NCI-H69 (cell line): Measurements from ENCODE around the gene LKAAEAR1.
"Not testable (repeated sequence)": the region's sequence is repeated elsewhere in the genome, so short reads cannot be mapped to it uniquely, and the experiment has no call there.

Experiments
- DNase-seq: peaks from one replicate; lab custom pipeline; 2025; lab: John Stamatoyannopoulos, UW

LKAAEAR1 gene

DNA sequence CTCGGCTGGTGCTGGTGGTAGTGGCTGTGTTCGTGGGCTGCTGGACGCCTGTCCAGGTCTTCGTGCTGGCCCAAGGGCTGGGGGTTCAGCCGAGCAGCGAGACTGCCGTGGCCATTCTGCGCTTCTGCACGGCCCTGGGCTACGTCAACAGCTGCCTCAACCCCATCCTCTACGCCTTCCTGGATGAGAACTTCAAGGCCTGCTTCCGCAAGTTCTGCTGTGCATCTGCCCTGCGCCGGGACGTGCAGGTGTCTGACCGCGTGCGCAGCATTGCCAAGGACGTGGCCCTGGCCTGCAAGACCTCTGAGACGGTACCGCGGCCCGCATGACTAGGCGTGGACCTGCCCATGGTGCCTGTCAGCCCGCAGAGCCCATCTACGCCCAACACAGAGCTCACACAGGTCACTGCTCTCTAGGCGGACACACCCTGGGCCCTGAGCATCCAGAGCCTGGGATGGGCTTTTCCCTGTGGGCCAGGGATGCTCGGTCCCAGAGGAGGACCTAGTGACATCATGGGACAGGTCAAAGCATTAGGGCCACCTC lies 14.3 kb upstream of the LKAAEAR1 start:
- DNase-seq: no peak

DNA sequence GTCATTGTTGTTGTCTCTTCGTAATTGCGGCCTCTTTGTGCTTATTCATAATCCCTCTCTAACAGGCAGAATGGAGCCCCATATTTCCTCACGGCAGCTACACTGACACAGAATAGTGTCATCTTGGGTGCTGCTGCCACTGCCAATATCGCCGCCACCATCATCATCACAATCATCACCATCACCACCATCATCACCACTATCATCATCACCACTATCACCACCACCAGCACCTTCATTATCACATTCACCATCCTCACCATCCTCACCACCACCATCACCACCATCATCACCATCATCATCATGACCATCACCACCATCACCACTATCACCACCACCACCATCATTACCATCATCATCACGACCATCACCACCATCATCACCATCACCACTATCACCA lies 12.3 kb upstream of the LKAAEAR1 start:
- DNase-seq: no peak

DNA sequence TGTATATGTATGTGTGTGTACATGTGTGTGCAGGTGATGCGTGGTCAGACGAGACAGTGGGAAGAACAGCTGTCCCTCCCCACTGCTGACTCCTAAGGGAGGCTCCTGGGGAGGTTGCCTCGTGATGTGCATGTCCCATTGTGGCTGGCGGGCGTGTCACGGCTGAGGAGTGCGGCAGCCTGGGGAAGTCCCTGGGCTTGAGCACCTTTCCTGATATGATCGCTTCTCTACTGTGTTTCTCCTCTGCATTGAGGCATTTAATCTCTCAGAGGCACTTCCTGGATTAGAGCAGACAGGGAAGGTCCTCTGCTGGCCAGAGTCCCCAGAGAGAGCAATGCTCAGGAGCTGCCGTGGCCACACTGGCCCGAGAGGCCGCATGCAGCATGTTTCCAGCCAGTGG lies 11.7 kb upstream of the LKAAEAR1 start:
- DNase-seq: no peak

DNA sequence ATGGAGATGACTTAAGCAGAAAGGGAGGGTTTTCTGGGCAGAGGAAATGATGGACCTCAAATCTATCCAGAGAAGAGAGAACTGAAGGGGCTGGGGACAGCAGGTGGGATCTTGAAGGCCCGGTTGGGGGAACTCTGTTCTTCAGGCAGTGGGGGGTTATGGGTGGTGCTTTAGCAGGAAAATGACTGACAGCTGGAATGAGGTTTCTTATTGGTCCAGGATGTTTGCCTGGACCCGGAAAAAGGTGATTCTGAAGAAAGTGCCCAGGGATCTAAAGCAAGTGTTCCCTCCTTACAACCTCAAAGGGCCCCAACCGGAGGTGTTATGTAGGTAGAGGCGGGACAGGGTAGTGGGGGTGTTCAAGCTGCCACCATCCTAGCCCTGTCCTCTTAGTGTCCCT lies 11.3 kb upstream of the LKAAEAR1 start:
- DNase-seq: no peak

DNA sequence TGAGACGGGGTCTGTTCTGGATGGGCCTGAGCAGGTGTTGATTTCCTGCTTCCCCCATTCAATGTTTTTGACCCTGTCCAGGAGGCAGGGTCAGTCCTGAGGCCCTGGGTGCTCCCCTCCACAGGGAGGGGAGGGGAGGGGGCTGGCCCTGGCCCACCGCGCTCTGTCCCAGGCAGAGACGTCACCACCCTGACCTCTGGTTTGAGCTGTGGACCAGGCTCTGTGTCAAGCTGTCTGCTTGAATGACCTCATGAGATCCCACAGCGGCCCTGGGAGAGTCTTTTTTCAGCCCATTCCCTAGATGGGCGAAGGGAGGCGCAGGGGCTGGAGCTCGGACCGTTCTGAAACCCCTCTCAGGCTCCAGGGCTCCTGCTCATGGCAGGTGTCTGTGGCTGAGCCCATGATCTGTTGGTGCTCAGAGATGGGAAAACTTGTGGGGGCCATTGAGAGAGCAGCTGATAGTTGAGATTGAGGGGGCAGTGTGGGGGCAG lies 8.9 kb upstream of the LKAAEAR1 start:
- DNase-seq: peak; percentile 7

DNA sequence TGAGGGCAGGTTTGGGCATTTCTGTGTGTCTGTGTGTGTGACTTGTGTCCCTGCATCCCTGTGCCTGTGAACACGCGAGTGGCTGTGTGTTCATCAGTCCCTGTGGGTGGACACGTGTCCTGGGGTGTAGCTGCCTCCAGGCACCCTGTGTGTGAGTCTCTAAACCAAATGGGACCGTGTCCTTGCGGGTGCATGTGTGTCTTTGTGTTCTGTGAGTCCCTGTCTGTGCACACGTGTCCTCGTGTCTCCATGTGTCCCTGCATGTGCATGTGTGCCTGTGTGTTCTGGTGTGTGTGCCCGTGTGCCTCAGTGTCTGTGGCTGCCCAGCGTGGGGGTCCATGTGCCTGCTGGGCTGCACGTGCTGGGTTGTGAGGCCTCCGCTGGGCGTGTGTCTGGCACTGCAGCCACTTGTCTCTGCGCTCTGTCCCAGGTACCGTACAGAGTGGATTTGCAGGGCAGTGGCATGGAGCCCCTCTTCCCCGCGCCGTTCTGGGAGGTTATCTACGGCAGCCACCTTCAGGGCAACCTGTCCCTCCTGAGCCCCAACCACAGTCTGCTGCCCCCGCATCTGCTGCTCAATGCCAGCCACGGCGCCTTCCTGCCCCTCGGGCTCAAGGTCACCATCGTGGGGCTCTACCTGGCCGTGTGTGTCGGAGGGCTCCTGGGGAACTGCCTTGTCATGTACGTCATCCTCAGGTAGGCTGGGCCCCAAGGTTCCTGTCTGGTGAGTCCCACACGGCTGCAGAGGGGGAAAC lies 8.2 kb upstream of the LKAAEAR1 start:
- DNase-seq: no peak

DNA sequence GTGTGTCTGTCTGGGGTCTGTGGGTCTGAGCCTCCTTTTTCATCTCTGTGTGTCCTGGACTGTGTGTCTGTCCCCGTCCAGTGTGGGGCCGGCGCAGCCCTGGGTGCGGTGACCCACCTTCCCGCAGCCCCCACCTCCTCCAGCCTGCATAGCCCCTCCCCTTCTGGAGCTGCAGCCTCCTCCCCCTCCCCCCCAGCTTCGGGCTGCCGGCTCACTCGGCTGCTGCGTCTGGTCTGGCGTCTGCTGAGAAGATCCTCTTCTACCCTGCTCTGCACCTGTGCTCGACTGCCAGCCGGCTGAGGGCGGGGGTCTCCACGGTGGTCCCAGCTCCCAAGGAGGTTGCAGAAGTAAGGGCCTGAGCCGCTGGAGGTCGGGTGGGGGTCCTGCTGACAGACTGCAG lies 7.6 kb upstream of the LKAAEAR1 start:
- peak; percentile 34 for DNase-seq

DNA sequence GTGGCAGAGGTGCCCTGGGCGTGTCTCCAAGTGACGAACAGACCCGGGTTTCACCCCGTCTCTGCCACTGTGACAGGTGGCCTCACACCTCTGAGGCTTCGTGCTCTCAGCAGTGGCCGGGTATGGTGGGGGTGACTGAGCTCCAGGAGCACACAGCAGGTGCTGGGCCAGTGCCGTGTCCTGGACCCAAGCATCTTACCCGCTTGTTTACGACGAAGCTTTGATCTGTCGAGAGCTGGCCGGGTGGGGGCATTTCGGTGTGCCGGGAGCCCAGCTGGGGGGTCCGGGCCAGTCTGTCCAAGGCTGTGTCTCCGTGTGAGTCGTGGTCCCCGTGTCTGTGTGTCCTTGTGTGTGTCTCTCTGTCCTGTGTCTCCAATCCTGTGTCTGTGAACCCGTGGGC lies 7.1 kb upstream of the LKAAEAR1 start:
- no peak for DNase-seq

DNA sequence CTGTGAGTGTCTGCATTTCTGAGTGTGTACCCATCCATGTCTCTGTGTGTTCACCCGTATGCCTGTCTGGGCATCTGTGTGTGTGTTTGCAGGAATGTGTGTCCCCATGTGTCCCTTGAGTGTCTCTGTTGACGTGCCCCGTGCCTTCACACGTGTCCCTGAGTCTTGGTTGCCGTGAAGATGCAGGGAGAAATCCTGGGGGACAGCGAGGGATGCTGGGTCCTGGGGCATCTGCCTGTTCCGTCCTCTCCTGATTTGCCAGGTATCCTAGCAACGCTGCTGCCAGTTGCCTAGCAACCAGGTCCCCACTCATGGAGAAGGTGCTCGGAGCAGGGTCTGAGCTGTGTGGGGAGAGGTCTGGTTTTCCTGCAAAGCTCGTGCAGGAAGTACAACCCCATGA lies 6.0 kb upstream of the LKAAEAR1 start:
- DNase-seq: peak; percentile 38

DNA sequence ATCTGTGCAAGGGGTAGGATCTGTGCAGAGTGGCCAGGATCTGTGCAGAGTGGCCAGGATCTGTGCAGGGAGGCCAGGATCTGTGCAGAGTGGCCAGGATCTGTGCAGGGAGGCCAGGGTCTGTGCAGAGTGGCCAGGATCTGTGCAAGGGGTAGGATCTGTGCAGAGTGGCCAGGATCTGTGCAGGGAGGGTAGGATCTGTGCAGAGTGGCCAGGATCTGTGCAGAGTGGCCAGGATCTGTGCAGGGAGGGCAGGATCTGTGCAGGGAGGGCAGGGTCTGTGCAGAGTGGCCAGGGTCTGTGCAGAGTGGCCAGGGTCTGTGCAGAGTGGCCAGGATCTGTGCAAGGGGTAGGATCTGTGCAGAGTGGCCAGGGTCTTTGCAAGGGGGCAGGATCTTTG lies 4.4 kb upstream of the LKAAEAR1 start:
- not testable (repeated sequence) for DNase-seq

DNA sequence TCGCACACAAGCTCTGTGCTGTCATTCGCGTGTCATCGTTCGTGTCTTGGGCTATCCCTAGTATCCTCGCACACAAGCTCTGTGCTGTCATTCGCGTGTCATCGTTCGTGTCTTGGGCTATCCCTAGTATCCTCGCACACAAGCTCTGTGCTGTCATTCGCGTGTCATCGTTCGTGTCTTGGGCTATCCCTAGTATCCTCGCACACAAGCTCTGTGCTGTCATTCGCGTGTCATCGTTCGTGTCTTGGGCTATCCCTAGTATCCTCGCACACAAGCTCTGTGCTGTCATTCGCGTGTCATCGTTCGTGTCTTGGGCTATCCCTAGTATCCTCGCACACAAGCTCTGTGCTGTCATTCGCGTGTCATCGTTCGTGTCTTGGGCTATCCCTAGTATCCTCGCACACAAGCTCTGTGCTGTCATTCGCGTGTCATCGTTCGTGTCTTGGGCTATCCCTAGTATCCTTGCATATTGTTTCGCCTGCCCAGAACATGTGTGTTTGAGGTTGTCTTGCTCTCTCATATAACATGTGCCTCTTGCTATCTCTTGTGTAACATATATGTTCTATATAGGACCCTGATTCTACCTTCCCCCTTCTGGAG lies 3.1 kb upstream of the LKAAEAR1 start:
- DNase-seq: not testable (repeated sequence)

DNA sequence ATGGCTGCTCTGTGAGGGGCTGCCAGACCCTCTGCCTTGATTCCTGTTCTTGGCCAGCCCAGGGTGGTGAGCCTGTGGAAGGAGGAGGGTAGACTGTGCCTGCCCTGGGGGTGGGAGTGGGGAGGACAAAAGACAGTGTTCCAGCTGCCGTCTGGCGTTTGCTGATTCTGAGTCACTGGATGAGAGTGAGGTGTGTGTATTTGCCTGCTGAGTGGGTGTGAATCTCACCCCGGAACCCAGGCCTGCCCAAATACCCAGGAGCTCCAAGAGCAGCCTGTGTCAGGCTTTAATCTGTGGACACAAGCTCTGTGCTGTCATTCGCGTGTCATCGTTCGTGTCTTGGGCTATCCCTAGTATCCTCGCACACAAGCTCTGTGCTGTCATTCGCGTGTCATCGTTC lies 2.6 kb upstream of the LKAAEAR1 start:
- peak; percentile 27 for DNase-seq

DNA sequence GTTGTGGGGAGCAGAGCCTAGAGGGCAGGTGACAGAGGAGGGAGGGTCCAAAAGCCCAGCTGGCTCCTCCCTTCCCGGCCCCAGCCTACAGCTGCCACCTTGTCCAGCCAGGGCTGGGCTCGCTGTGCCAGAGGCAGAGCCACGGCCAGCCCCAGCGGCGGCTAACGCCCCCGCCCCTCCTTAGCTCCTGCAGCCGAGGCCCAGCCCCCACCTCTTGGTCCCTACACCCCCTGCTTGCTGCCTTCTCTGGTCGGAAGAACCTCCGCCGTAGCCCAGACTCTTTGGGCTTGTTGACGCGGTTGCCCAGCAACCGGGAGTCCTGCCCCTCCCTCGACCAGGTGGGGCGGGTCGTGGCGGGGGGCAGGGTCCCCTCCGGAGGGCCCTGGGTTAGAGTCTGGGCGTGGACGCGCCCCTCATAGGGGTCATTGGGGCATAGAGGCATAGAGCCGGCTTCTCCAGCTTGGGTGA lies 521 bp upstream of the LKAAEAR1 start:
- DNase-seq: peak; percentile 53

DNA sequence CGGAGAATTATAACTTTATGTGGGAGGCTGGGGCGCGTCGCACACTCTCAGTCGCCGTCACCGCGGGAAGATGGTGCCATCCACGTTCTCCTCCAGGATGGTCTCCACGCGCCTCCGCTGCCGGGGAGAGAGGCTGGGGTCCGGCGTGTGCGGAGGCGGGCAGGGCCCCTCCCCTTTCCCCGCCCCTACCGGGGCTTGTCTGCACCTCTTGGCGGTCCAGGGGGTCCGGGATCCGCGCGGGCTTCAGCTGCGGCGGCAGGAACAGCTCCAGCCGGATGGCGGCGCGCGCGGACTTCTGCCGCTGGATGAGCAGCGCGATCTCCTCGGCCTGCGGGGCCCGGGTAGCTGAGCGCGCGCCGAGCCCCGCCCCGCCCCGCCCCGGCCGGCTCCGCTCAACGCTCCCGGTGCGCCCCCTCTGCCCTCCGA lies 807 bp downstream of the LKAAEAR1 start:
- peak; percentile 85 for DNase-seq

DNA sequence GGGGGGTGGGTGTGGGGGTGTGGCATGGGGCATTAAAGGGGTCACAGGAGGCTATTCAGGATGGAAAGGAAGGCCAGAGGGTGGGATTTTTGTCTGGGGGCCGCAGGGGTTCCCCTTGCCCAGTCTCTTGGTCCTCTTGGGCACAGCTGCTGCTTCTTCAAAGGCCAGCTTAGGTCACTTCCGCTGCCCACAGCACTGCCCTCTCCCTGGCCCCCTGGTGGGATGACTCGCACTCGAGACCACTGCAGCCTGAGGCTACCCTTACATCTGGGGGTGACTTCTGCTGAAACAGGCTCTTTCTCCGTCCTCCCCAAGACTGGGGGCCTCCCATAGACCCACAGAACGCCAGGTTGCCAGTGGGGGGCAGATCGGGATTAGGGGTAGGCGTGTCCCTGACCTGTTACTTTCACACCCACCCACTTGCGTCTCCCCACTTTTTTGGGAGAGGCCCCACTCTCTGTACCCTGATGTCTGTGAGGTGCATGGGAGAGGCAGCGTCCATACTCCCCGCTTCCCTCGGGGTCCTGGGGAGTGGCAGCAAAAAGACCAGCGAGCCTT lies 1.3 kb downstream of the LKAAEAR1 start:
- no peak for DNase-seq

DNA sequence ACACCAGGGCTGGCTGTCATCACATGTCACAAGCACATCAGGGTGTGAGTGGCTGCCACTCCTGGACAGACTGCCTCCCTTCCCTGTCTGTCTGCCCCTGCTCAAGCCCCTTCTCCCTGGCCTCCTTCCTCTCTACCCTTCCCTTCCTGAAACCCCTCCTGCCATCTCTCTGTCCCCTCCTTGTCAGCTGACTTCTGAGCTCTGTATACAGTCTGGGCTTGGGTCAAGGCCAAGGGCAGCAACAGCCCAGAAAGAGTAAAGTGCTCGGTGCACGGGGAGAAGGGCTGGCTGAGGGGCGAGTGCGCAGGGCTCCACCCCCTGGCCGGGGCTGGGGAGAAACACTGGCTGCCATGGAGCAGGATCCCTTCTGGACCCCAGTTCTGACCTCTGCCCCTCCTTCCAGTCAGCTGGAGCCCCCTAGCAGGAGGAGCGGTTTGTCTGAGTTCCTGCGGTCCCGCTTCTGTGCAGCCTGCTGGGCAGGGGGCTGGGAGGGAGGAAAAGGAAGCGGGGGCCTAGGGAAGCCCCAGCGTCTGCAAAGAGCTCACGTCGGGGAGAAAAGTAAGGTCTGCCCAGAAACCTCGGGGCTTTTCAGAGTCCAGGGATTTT lies 2.0 kb downstream of the LKAAEAR1 start:
- no peak for DNase-seq

DNA sequence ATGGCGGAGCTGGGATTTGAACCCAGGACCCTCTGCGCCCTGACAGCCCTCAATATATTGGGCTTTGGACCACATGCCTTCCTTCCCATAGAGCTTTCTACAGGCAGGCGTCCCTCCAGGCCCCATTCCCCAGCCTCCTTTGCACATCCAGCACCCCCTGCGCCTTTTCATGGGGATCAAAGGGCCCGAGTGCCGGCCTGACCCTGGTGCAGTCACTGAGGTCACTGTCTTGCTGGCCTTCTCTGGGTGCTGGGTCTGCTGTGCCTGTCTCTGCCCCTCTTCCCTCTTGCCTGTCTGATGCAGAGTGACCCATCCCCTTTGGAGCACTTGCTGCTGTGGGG lies 2.6 kb downstream of the LKAAEAR1 start:
- no peak for DNase-seq

DNA sequence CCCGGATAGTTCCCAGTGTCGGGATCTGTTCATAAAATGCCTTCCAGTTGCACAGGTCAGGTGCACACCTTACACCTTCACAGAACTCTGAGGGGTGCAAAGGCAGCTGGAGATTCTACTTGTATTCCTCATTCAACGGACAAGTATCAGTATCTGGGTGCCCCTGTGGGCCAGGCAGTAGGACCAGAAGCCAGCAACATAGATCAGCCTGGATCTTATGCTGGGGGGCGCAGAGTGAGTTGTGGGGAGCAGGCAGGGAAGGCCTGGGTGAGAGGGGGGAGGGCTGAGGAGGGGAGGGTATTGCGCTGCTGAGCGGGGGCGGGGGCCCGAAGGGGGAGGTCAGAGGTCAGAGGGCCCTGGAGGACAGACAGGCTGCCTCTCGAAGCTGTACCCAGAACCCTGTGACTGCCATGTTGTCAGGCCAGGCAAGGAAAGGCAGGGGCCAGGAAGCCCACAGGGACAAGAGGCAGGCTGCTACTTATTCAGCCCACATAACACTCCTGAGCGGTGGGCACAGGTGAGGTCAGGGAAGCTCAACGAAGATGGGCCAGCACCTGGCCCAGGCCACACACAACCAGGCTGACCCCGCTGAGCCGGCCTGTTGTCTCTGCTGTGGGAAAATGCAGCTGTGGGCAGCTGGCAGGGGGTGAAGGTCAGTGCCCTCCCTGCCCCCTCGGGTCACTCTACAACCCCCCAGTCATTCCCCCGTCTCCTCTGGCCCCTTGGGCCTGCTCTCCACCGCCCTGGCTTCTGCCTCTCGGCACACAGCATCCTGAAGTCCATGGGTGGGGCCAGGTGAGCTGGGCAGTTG lies 3.2 kb downstream of the LKAAEAR1 start:
- no peak for DNase-seq

DNA sequence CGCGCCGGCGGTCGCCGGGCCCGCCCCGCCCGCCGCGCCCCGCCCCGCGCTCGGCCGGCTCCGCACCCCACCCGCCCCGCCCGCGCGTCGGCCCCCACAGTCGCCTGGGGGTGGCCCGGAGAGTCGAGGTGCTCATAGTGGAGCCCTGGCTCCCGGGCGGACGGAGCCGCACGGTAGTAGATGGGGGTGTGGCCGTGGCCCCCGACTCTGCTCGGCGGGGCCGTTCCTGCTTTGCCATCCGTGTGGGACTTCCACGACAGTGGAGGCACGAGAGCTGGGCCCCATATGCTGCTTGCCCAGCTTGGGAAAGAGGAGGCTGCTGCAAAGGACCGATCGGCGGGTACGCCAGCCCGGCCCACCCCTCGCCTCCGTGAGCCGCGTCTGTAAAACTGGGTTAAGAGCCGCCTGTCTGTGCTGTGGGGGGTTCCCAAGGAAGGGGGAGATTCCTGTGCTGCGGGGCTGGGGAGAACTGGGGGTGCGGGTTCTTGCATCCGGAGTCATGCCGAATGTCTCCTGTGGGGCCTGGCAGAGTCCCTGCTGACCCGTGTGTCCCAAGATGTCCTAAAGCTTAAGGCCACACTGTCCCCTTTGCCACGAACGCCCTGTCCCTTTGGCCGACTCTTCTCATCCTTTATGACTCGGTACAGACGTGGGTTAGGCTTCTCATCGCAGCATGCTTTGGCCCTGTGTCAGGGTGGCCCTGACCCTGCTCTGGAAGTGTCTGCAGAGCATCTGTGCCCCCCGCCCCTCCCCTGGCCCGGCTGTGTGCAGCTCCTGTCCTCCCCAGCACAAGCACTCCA lies 4.0 kb downstream of the LKAAEAR1 start, which contains the start of gene OPRL1:
Gene OPRL1 (plus strand): TSS at position 70 of the 800 bp plus-strand sequence. CDS start 12,639 bp downstream, outside the sequence.
- no peak for DNase-seq

DNA sequence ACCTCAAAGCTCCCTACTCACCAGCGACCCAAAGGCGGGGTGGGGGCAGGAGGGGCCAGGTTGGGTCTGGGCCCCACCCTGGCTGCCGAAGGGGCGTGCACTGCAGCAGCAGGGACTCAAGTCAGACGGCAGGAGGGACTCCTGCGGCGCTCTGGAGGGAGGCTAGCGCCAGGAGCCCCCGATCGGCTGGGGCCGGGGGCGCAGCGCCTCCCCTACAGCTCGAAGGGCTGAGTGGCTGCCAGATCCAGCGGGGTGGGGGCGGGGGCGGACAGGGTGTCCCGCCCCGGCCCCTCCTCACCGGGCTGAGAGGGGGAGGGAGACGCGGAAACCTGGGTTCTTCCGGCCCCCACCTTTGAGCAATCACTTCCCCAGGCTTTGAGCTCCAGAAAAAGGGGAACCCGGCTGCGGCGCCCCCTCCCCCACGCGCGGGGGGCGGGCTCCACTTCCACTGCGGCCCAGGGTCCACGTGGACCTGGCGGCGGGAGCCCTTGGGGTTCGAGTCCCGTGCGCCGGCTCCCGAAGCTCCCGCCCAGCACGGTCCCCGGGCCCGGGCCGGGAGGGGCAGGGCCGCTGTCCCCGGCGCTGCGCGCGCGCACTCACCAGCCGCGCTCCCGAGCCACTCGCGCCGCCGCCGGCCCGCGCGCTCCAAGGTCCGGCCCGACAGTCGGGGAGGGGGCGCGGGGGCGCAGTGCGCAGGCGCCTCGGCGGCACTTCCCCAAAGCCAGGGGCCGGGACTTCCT lies 4.8 kb downstream of the LKAAEAR1 start, which contains the start of gene RGS19:
Gene RGS19 (minus strand): TSS at position 246 of the 740 bp plus-strand sequence. CDS start 2,632 bp downstream, outside the sequence.
- DNase-seq: peak; percentile 83
